Astrocyte (in vitro differentiated cells and primary cell): ENCODE data around the gene ACOX2.

Experiments used
- EZH2 ChIP-seq: IDR thresholded peaks from 2 replicates; pipeline ENCODE4 v1.6.1; 2012; ENCODE audit warnings: mild to moderate bottlenecking, low read length, inconsistent platforms; ENCODE audit not compliant: insufficient read depth
- TF ChIP-seq, protein P1 (sequence below): IDR thresholded peaks from 2 replicates; pipeline ENCODE4 v1.5.1; 2011; ENCODE audit warnings: low read depth, mild to moderate bottlenecking, inconsistent platforms, low read length, moderate library complexity; ENCODE audit not compliant: insufficient read depth

DNA sequence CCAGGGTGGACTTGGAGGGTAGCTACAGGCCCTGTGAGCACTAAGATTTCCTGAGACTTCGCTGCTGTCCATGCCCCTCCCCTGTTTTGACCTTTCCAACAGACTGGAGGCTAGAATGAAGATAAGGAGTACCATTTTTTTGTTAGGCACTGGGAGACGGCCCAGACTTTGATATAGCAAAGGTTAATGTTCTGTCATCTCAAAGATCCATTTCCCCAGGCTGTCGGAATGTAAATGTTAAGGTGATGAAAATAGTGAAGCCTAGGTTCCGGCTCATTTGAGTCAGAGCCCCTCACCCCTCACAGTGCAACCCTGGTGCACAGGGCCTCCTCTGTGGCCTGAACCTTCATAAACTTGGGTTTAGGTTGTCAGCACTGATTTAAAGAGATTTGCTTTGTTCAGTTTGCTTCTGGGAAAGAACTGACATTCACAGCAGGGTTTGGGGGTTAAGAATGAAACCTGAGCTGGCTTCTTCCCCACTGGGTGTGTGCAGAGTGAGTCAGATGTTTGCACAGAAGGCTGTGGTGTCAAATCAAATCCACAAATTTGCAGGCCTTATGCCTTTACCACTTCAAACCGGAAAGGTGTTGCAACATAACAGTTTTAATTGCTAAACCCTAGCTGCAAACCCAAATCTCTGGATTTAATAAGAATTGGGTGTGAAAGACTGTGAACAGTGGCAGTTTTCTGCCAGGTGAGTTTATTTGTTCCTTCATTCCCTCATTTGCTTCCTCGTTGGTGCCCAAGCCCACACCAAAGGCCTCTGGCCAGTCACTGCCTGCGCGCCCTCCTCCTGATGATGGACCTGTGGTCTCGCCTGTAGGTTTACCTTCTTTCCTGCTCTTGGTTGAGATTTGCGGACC lies 65.7 kb downstream of the ACOX2 start:
- TF ChIP-seq, protein P1, sequence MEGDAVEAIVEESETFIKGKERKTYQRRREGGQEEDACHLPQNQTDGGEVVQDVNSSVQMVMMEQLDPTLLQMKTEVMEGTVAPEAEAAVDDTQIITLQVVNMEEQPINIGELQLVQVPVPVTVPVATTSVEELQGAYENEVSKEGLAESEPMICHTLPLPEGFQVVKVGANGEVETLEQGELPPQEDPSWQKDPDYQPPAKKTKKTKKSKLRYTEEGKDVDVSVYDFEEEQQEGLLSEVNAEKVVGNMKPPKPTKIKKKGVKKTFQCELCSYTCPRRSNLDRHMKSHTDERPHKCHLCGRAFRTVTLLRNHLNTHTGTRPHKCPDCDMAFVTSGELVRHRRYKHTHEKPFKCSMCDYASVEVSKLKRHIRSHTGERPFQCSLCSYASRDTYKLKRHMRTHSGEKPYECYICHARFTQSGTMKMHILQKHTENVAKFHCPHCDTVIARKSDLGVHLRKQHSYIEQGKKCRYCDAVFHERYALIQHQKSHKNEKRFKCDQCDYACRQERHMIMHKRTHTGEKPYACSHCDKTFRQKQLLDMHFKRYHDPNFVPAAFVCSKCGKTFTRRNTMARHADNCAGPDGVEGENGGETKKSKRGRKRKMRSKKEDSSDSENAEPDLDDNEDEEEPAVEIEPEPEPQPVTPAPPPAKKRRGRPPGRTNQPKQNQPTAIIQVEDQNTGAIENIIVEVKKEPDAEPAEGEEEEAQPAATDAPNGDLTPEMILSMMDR = no peak
- no peak for TF ChIP-seq EZH2
